Measurements from ENCODE around the gene HNRNPR. TPM values are rescaled to one million over a fixed set of nuclear protein-coding genes. Genes with fewer than 3 reads are reported as not detected.

Gene HNRNPR
- total RNA-seq, 2 donors from 2014 or later = 40.5 to 51.6 TPM

Other genes starting within 250 kb of the HNRNPR start
- gene LUZP1, start 175.4 kb downstream of the HNRNPR start, total RNA-seq = 10 to 100 TPM; 28.7 to 29.3 TPM
- not detected for gene HTR1D, start 126.8 kb downstream of the HNRNPR start, total RNA-seq
- gene ZNF436, start 25.6 kb upstream of the HNRNPR start, total RNA-seq = 1 to 10 TPM; 7.9 to 10.0 TPM
- gene TCEA3, start 80.5 kb upstream of the HNRNPR start, total RNA-seq = 10 to 100 TPM; 24.4 to 40.1 TPM
- gene ASAP3, start 139.9 kb upstream of the HNRNPR start, total RNA-seq = 10 to 100 TPM; 38.6 to 47.2 TPM
- gene E2F2, start 186.9 kb upstream of the HNRNPR start, total RNA-seq = under 1 TPM; 0.20 to 0.33 TPM
- 100 to 1,000 TPM; 145 to 357 TPM for gene ID3, start 215.2 kb upstream of the HNRNPR start, total RNA-seq

Data from right atrium auricular region (tissue), 2 donors.